HG03520 (cell line): Measurements from ENCODE around the gene CCNYL1.
"Not testable (repeated sequence)": the region's sequence is repeated elsewhere in the genome, so short reads cannot be mapped to it uniquely, and the experiment has no call there.

Source experiments
- ATAC-seq: cut with Tn5 transposase; IDR thresholded peaks from one replicate; pipeline ENCODE4 v1.9.1; 2021; ENCODE audit warnings: mild to moderate bottlenecking, moderate library complexity; ENCODE audit not compliant: unreplicated experiment

The CCNYL1 gene

DNA sequence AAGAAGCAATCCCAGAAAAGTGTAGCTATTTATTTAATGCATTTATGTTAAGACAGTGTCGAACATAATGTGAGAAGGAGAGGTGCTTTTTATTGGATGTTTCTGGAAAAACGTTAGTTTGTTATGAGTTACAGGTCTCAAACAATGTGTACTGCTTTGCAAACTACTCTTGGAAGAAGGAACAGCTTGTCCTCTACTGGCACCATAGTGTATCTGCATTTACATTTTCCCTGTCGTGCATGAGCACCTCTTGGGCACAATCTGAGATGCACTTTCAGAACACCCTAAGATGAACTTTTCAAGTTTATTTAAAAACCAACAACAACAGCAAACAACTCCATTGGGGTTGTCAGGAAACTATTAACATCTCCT, 22.8 kb downstream of the CCNYL1 start:
- no peak for ATAC-seq

DNA sequence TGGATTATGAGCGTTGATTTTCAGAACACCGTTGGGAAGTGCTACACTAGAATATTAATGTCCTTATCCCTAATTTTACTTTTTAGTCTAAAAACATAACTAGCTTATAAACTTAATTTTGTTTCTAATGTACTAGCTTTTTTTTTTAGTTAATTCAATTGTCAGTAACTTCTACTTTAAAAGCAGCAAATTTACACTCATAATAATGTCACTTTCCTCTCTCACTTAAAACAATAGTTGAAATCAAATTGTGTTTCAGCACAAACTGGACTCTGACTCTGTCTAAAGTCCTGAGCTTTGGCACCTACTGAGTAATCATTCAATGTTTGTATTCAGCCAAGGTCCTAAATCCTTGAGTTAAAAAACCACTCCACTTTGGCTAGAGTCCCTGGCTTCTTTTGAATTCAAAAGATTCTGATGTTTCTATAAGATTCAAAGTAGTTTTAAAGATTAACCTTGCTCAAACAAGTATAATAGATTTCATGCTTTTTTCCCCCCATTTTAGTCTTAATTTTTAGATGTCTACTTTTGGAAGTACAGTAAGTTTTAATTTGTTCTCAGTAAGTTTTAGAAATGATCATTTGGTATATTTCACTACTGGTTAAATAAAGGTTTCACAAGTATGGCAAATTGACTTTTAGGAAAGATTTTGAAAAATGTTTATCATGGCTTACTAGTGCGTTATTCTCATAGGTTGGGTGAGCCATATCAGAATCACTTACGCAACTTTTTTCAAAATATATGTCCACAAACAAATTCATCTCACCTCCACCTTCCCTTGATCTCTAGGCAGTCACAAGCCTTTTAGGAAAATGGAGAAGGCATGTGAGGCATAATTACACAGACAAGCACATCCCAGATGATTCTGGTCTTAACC, 23.4 kb downstream of the CCNYL1 start:
- no peak for ATAC-seq

DNA sequence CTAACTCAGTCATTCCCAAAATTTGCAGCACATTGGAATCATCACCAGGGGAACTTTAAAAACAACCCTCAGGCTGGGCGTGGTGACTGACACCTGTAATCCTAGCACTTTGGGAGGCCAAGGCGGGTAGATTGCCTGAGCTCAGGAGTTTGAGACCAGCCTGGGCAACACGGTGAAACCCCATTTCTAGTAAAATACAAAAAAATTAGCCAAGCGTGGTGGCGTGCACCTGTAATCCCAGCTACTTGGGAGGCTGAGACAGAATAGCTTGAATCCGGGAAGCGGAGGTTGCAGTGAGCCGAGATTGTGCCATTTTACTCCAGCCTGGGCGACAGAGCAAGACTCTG, 24.0 kb downstream of the CCNYL1 start:
- not testable (repeated sequence) for ATAC-seq

DNA sequence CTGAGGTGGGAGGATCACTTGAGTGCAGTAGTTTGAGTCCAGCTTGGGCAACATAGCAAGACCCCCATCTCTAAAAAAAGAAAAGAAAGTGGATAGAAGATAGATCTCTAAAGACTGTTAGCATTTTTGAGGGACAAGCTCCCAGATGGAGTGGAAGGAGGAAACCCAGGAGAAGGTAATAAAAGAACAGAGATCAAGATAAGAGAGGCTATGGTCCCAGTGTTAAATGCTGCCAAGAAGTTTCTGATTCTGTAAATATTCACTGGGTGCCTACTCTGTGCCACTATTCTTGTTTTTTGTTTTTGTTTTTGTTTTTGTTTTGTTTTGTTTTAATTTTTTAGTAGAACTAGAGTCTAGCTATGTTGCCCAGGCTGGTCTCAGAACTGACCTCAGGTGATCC, 32.1 kb downstream of the CCNYL1 start:
- ATAC-seq: no peak

DNA sequence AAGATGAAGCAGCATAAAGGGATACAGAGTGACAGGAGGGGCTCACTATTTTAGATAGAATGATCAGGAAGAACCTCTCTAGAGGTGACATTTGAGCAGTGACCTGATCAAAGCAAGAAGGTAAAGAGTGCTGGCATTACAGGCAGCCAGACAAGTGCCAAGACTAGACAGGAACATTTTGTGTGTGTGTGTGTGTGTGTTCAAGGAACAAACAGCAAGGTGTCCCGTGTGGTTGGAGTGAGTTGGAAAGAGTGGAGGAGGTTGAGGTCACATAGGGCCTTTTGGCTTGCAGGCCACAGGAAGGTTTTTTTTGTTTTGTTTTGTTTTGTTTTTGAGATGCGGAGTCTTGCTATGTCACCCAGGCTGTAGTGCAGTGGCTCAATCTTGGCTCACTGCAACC, 32.6 kb downstream of the CCNYL1 start:
- no peak for ATAC-seq

DNA sequence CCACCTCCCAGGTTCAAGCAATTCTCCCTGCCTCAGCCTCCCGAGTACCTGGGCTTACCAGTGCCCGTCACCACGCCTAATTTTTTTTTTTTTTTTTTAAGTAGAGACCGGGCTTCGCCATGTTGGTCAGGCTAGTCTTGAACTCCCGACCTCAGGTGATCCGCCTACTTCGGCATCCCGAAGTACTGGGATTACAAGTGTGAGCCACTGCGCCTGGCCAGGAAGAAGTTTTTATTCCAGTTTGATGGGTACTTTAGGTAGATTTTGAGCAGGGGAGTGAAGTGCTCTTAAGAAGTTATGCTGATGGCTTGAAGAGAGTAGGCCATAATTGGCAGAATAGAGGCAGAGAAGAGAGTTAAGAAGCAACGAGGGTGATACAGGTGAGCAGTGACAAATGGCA, 33.0 kb downstream of the CCNYL1 start:
- ATAC-seq: no peak

DNA sequence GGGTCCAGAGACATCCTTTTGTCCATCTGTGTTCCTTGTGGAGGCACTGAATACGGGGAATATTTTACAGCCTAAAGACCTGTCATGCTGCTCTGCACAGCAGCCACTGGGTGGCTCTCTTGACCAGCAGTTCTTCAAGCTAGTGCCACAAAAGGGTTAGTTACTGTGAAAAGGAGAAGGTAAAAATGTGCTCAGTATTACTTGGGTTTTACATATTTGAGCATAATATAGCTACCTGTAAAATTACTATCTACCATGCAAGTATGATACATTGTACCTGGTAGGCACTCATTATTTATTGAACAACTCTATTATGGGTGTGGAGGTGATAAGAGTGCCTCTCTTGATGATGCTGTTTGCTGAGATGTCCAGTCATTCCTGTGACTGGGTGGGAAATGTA, 34.7 kb downstream of the CCNYL1 start:
- ATAC-seq: peak; percentile 83

DNA sequence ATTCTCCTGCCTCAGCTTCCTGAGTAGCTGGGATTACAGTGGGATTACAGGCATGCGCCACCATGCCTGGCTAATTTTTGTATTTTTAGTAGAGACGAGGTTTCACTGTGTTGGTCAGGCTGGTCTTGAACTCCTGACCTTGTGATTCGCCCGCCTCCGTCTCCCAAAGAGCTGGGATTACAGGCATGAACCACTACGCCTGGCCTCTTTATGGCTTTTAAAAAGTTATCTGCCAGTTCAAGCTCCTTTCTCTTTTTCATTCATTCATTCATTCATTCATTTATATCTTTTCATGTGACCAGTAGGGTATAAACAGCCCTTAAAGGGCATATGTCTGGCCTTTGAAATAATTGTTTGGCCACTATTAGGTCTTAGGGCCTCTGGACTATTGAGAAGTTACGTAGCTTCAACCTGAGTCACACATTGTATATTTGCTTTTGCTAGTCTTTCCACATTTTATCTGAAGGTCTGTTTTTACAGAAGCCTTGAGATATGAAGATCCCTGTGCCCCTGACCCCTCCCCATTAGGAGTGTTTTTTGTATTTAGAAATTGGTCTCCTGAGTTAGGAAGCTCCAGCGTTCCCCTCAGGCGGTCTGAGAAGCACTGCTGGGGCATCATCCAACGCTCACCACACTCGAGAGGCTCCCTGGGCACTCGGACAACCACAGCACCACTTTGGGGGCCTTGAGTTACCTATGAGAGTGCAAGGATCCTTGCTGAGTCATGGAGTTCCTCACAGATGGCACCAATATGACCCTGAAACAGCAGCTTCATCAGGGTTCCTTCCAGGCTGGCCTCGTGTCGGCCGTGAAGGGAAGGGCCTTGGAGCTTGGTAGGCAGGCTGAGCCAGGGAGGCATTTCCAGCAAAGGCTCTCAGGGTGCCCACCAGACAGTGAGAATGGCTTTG, 36.5 kb downstream of the CCNYL1 start:
- no peak for ATAC-seq

DNA sequence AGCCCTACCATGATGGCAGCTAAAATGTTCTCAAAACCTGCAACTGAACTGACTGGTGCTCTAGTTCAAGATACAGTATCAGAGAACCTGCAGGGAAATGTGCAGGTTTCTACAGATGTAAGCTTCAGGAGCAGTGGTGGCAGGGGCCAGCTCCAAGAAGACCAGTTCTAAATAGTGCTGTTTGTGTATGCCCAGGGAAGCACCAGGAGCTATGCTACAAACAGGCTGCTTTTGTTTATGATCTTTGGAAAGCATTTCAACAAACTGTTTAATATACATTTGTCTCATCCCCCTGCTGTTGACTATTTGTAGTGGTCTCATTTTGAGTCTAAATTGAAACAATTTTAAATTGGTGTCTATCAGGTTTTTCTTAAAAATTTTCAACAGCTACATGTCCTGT, 37.6 kb downstream of the CCNYL1 start:
- ATAC-seq: no peak

DNA sequence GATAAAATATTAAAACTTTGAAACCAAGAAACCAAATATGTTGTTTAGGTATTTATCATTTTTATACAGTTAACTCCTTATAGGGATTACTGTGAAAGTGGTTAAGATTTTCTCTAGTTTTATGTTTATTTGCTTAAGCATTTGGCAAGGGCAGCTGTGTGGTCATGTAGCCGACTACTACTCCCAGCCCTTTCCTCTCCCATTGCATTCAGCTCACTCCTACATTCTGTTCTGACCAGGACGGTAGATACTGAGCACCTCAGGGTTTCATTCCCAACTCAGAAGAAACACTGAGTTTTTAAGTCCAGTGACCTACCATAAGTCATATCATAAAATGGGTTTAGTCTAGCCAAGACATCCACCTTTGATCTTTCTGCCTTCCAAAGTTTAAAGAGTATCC, 38.4 kb downstream of the CCNYL1 start:
- ATAC-seq: no peak

DNA sequence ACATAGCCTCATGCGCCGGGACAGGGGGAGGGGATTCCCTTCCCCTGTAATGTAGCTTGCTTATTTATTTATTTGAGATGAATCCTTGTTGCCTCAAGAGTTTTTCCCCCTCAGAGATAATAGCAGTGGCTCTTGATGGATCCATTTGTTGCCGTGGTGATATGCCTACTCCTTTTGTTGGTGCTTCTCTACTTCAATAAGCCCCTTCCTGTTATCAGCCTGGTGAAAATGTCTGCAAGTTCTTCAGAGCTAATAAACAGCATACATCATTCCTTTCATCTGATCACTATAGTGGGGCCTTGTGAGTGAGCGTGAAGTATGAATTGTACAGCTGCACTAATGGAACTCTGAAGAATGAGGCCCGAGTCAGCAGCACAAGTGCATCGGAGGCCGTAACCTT, 38.9 kb downstream of the CCNYL1 start:
- ATAC-seq: no peak

DNA sequence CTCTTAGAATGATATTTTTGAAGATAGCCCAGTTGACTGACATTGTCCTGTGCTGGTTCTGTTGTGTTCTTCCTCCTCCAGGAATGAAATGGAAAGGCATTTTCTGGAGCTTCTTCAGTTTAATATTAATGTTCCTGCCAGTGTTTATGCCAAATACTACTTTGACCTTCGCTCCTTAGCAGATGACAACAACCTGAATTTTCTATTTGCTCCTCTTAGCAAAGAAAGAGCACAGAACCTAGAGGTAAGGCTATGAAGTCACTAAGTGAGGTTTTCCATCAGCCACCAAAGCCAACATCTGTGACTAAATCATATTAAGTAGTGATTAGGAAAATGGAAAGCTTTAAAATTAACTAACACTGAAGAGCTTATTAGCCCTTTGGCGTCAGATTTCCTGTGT, 39.4 kb downstream of the CCNYL1 start:
- ATAC-seq: no peak

DNA sequence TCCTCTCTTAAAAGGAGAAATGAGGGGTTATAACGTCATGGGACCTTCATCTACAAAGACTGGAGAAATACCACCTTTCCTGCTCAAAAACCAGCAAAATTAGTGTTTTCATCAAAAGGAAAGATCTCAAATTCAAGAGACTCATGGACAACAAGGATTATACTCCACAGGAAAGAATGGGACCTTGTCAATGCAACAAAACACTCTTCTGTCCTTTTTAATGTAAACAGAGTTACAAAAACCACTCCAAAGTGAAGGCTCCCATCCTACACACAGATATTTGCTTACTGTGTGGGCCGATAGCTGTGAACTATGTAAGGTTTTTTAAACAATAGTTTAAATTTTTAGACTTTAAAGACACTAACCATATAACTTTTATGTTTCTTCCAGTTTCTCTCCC, 42.2 kb downstream of the CCNYL1 start:
- not testable (repeated sequence) for ATAC-seq

DNA sequence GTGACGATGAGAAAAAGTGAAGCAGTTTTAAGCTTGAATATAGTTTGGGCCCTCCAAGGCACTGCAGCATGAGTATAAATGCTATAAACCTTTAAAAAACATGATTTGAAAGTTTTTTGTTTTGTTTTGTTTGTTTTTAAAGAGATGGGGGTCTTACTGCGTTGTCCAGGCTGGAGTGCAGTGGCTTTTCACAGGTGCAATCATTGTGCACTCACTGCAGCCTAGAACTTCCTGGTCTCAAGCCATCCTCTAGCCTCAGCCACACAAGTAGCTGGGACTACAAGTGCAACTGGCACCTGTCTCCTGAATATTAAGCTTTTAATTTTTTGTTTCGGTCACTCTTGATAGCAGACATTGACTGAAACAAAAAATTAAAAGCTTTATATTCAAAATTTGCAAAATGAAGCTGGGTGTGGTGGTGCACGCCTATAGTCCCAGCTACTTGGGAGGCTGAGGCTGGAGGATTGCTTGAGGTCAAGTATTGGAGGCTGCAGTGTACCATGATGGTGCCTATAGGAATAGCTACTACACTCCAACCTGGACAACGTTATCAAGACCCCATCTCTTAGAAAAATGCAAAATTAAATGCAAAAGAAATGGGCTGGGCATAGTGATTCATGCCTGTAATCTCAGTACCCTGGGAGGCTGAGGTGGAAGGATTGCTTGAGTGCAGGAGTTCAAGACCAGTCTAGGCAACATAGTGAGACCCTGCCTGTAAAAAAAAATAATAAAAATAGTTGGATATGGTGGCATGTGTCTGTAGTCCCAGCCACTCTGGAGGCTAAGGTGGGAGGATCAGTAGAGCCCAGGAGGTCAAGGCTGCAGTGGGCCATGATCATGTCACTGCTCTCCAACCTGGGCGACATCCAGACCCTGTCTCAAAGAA, 43.3 kb downstream of the CCNYL1 start:
- ATAC-seq: no peak

DNA sequence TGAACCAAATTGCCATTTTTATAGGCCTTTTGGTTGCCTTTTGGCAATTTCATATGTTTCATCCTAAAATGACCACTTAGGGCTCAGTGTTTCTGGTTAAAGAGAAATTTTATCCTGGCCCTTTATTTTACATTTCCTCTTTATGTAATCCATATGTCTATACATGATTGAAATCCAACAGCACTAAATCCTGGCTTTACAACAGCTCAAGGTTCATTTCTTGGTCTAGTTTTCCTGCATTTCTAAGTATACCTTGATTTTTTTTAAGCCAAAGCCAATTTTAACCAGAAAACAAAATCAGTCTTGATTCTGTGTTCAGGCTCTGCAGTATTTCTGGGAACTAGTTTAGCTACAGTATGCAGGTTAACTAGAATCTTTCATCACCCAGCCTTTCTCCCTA, 46.6 kb downstream of the CCNYL1 start:
- ATAC-seq: no peak

DNA sequence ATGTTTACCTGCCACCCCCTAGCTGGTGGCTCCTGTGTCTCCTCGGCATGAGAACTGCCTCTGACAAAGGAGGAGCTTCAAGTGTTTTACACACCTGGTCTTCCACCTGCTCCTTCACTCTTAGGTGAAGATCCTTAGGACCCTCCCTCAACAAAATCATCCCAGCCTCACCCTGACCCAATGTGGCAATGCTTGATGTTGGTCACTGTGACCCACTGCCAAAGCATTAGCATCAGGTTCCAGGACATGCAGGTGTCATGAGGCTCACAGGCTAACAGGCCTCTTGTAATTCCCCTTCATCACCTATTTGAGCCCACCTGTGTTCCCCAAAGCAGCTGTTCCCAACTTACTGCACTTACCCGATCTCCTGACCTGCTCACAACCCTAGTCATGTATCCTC, 48.5 kb downstream of the CCNYL1 start:
- no peak for ATAC-seq

DNA sequence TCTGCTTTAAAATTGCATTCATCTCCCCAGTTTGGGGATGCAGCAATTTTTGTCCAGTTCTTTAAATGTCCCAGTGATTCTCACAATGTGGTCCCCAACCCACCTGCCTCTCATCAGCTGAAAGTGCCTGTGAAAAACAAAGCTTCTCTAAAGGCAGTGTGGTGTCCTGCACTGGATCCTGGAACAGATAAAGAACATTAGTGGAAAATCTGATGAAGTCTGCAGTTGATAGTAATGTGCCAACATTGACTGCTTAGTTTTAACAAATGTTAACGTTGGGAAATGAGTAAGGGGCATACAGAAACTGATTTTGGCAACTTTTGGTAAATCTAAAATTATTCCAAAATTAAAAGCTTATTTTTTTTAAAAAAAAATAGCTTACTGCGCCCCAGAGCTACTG, 49.0 kb downstream of the CCNYL1 start:
- ATAC-seq: no peak

DNA sequence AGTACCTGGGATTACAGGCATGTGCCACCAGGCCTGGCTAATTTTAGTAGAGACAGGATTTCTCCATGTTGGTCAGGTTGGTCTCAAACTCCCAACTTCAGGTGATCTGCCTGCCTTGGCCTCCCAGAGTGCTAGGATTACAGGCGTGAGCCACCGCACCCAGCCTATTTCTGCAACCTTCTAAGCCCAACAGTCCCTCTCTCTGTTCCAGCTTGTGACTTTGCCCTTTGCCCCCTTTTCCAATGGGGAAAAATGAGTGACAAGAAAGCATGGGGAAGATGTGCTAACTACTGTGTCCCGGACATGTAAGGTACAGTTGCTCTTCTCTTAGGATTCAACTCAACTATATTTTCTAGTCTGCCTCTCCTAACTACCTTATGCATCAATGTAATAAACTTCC, 50.0 kb downstream of the CCNYL1 start:
- not testable (repeated sequence) for ATAC-seq

DNA sequence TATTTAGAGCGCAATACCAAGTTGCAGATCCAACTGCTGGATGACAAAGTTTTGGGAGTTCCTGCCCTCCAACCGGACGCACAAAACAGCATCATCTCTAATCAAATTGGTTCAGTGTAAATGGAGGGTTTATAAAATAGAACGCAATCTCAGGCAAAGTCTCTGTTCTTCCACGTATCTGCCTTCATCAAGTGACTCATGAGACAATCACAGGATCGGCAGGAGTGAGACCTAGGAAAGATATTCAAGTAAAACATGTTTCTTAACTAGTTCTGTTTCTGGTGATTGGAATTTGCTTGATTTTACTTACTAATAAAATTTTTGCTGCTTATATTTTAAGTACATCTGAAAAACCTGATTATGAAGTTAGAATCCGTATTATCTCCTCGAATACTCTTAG, 50.7 kb downstream of the CCNYL1 start:
- ATAC-seq: no peak

DNA sequence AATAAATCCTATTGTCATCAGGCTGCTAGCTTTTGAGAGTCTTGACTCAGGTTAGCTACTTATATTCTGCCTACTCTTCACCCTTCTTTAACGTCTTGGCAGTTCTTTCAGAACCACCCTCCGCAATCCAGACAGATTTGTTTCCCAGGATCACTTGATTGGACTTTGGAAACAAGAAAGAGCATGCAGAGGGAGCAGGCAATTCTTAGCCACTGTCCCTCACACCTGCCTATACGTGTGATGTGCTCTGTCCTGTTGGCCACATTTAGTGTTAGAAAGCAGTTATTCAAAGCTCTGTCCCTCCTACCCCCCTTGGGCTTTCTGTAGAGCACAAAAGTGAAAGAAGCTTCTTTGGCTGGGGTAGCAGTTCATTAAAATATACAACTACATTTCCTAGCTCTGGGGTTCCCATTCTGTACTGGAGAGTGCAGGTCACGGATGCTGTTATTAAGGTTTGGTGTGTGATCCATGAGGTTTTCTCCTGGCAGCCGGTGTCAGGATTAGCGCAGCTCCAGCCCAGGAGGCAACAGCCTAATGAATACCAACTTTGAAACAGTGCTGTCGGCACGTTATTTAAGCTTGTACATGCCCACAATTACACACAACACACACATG, 52.0 kb downstream of the CCNYL1 start:
- no peak for ATAC-seq
